ENCODE results near the gene MECR. TPM values are rescaled to one million over a fixed set of nuclear protein-coding genes. Genes with fewer than 3 reads are reported as not detected.

The MECR gene
- total RNA-seq, 1 donor from 2014 or later, result 22.5 TPM

- Mint-ChIP-seq H3K27me3 (ENCODE audit: unreplicated experiment) (no peaks in the 10 kb centered on the region), H3K4me1 (ENCODE audit: unreplicated experiment) (peaks cover 30% of the 10 kb centered on the region), H3K27ac (ENCODE audit: unreplicated experiment) (no peak overlapping the region), H3K36me3 (ENCODE audit: unreplicated experiment) (peaks cover 27% of the 10 kb centered on the region), H3K4me3 (ENCODE audit: unreplicated experiment) (no peak overlapping the region), H3K9me3 (ENCODE audit: unreplicated experiment) (no peaks in the 10 kb centered on the region)
- DNase-seq (ENCODE audit: extremely low spot score, unreplicated experiment), result no peak
- TF ChIP-seq CTCF (IDR thresholded peaks at IDR 0.05), result no peak
Observed at GRCh38 chr1:29166291-29166878, 64.3 kb downstream of the MECR start.

GRCh38 chr1:29164588-29164987, 66.1 kb downstream of the MECR start:
- Mint-ChIP-seq H3K27ac (ENCODE audit: unreplicated experiment) (peak overlapping the region; percentile 8), H3K36me3 (ENCODE audit: unreplicated experiment) (peaks cover 31% of the 10 kb centered on the region), H3K27me3 (ENCODE audit: unreplicated experiment) (no peaks in the 10 kb centered on the region), H3K4me3 (ENCODE audit: unreplicated experiment) (no peak overlapping the region), H3K9me3 (ENCODE audit: unreplicated experiment) (no peaks in the 10 kb centered on the region), H3K4me1 (ENCODE audit: unreplicated experiment) (peaks cover 17% of the 10 kb centered on the region)
- DNase-seq (ENCODE audit: extremely low spot score, unreplicated experiment), result no peak
- TF ChIP-seq CTCF (IDR thresholded peaks at IDR 0.05), result no peak

GRCh38 chr1:29162476-29163138, 68.1 kb downstream of the MECR start:
- Mint-ChIP-seq H3K27me3 (ENCODE audit: unreplicated experiment) (no peaks in the 10 kb centered on the region), H3K9me3 (ENCODE audit: unreplicated experiment) (no peaks in the 10 kb centered on the region), H3K36me3 (ENCODE audit: unreplicated experiment) (peaks cover 31% of the 10 kb centered on the region), H3K4me3 (ENCODE audit: unreplicated experiment) (no peak overlapping the region), H3K4me1 (ENCODE audit: unreplicated experiment) (peaks cover 9% of the 10 kb centered on the region), H3K27ac (ENCODE audit: unreplicated experiment) (no peak overlapping the region)
- DNase-seq (ENCODE audit: extremely low spot score, unreplicated experiment), result no peak
- no peak for TF ChIP-seq CTCF (IDR thresholded peaks at IDR 0.05)

GRCh38 chr1:29162025-29162424, 68.7 kb downstream of the MECR start:
- no peaks in the 10 kb centered on the region for H3K9me3 Mint-ChIP-seq (ENCODE audit: unreplicated experiment)
- peaks cover 15% of the 10 kb centered on the region for H3K4me1 Mint-ChIP-seq (ENCODE audit: unreplicated experiment)
- TF ChIP-seq CTCF (IDR thresholded peaks at IDR 0.05), result no peak
- H3K27me3 Mint-ChIP-seq (ENCODE audit: unreplicated experiment), result no peaks in the 10 kb centered on the region
- peaks cover 29% of the 10 kb centered on the region for H3K36me3 Mint-ChIP-seq (ENCODE audit: unreplicated experiment)
- DNase-seq (ENCODE audit: extremely low spot score, unreplicated experiment), result no peak
- H3K4me3 Mint-ChIP-seq (ENCODE audit: unreplicated experiment), result no peak overlapping the region
- H3K27ac Mint-ChIP-seq (ENCODE audit: unreplicated experiment), result no peak overlapping the region

- Mint-ChIP-seq H3K27me3 (ENCODE audit: unreplicated experiment) (no peaks in the 10 kb centered on the region), H3K27ac (ENCODE audit: unreplicated experiment) (no peak overlapping the region), H3K4me1 (ENCODE audit: unreplicated experiment) (peaks cover 23% of the 10 kb centered on the region), H3K4me3 (ENCODE audit: unreplicated experiment) (no peak overlapping the region), H3K36me3 (ENCODE audit: unreplicated experiment) (peaks cover 25% of the 10 kb centered on the region), H3K9me3 (ENCODE audit: unreplicated experiment) (no peaks in the 10 kb centered on the region)
- no peak for TF ChIP-seq CTCF (IDR thresholded peaks at IDR 0.05)
- DNase-seq (ENCODE audit: extremely low spot score, unreplicated experiment), result no peak
Observed at GRCh38 chr1:29159773-29160172, 71.0 kb downstream of the MECR start.

Data from osteocyte (in vitro differentiated cells).